MCF 10A (cell line): Measurements from ENCODE around the gene VPS26B. TPM values are rescaled to one million over a fixed set of nuclear protein-coding genes. Genes with fewer than 3 reads are reported as not detected.

Experiments
- BruUV-seq: library from RNA; stranded (reverse); fragments of 400-500 nt; replicated peaks from 2 replicates; lab custom pipeline; 2021; lab: Mats Ljungman, UMichigan
- CTCF ChIA-PET: fragments of 300-600 bp; sonication (Branson Sonifier 250); formaldehyde crosslinking; extraction: SDS; loops from one replicate; lab custom pipeline; 2021; ENCODE audit warnings: antibody characterized with exemption, inconsistent platforms; lab: Yijun Ruan, JAX
- POLR2A ChIA-PET: fragments of 300-600, 350-650 bp; sonication (Branson Sonifier 250); formaldehyde crosslinking; extraction: SDS; loops from one replicate; lab custom pipeline; 2020; ENCODE audit warnings: antibody characterized with exemption, inconsistent platforms; lab: Yijun Ruan, JAX
- DNase-seq: peaks from one replicate; pipeline ENCODE4 v3.0.0-alpha.2; 2018; ENCODE audit not compliant: unreplicated experiment
- H3K27ac Mint-ChIP-seq: one replicate; pipeline ENCODE4 v1.8.0; 2022; ENCODE audit warnings: mild to moderate bottlenecking, low read depth, mixed read lengths; ENCODE audit not compliant: unreplicated experiment
- H3K27me3 Mint-ChIP-seq: one replicate; pipeline ENCODE4 v1.8.0; 2022; ENCODE audit warnings: mixed read lengths; ENCODE audit not compliant: insufficient read depth, unreplicated experiment
- H3K36me3 Mint-ChIP-seq: one replicate; pipeline ENCODE4 v1.8.0; 2022; ENCODE audit warnings: mild to moderate bottlenecking, moderate library complexity, mixed read lengths; ENCODE audit not compliant: insufficient read depth, unreplicated experiment
- H3K4me1 Mint-ChIP-seq: one replicate; pipeline ENCODE4 v1.8.0; 2022; ENCODE audit warnings: mixed read lengths; ENCODE audit not compliant: insufficient read depth, unreplicated experiment
- H3K4me3 Mint-ChIP-seq: one replicate; pipeline ENCODE4 v1.8.0; 2022; ENCODE audit warnings: mild to moderate bottlenecking, moderate library complexity, mixed read lengths; ENCODE audit not compliant: unreplicated experiment
- H3K9me3 Mint-ChIP-seq: one replicate; pipeline ENCODE4 v1.8.0; 2022; ENCODE audit warnings: mixed read lengths; ENCODE audit not compliant: unreplicated experiment
- CTCF ChIP-seq: fragments of 200-600 bp; IDR thresholded peaks from one replicate; pipeline ENCODE4 v1.8.0; 2022; ENCODE audit warnings: antibody characterized with exemption, mild to moderate bottlenecking; ENCODE audit not compliant: unreplicated experiment
- intact Hi-C: fragments of 100-400 bp; cut with micrococcal nuclease; formaldehyde crosslinking; loops from 2 replicates; pipeline ENCODE4 v1.14.1; 2022
- total RNA-seq: library from RNA; stranded (reverse); gene quantifications from 2 replicates; pipeline ENCODE4 v1.2.3, GENCODE V29; 2022

The VPS26B gene
- total RNA-seq, 1 experiment from 2014 or later: 45.2 TPM

DNA sequence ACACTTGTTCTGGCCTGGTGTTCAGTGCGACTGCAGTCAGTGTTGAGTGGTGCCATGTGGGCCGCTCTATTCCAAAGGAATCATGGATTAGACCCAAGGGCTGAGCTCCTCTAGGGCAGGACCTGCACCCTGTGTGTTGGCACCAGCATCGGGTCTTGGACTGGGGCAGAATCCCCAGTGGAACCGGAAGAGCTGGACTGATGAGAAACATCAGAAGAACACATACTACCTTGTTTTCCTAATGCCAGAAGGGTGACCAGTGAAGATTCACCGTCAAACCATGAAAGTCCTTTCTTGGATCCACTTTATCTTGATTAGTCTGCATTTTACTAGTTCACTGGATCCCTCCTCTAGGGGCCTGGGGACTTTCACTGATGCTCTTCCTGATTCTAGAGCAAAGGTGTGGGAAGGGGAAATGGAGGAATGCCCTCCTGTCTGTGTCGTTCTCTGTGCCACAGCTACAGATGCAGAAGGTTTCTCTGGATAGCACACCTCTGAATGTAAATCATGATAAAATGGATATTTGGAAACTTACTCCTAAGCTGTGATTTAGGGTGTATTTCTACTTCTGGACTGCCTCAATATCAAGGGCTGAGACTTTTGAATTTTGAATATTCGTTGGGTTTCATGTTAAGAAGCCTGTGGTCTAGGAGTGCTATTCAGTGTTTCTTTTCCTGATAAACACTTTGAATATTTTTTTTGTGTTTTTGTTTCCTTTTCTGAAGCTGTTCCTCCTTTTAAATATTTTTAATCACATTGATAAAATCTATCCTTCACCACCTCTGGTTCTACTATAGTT lies 40.7 kb downstream of the VPS26B start:
- Mint-ChIP-seq H3K27ac (no peak overlapping the region), H3K36me3 (peaks cover 24% of the 10 kb centered on the region), H3K27me3 (no peaks in the 10 kb centered on the region), H3K9me3 (no peaks in the 10 kb centered on the region), H3K4me1 (peaks cover 17% of the 10 kb centered on the region), H3K4me3 (no peak overlapping the region)
- ChIA-PET CTCF (interaction anchor here (0.6 to 2.4 kb wide), 5 partner anchors 9 to 54 kb away, joined by 3 to 9 read pairs (median 3); partner anchors contain the start of gene ACAD8), POLR2A (interaction anchor here (0.9 kb wide), 1 partner anchor 11 kb away, joined by 5 read pairs; the partner anchor contains the start of gene ACAD8)
- intact Hi-C loops: no loop called here
- BruUV-seq: no TSS peak
- DNase-seq: no peak
- no peak for TF ChIP-seq CTCF

DNA sequence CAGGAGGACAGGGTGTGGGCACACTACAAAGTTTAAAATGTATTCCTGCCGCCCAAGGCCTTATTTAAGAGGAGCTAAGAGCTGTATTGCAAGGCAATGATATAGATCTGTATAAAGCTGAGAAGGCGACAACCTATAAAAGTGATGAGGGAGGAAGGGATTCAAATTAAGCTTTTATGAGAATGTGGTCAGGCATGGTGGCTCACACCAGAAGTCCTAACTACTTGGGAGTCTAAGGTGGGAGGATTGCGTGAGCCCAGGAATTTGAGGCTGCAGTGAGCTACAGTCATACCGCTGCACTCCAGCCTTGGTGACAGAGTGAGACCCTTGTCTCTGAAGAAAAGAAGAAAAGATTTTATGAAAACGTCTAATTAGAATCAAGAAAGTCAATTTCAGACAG lies 42.0 kb downstream of the VPS26B start:
- H3K27ac Mint-ChIP-seq: peak overlapping the region; percentile 76
- no peaks in the 10 kb centered on the region for H3K9me3 Mint-ChIP-seq
- BruUV-seq: no TSS peak
- H3K4me1 Mint-ChIP-seq: peaks cover 22% of the 10 kb centered on the region
- intact Hi-C loops: no loop called here
- peak overlapping the region; percentile 7 for H3K4me3 Mint-ChIP-seq
- H3K27me3 Mint-ChIP-seq: no peaks in the 10 kb centered on the region
- DNase-seq: no peak
- ChIA-PET CTCF (interaction anchor here (0.6 to 2.4 kb wide), 5 partner anchors 10 to 319 kb away, joined by 3 to 9 read pairs (median 4); partner anchors contain the start of gene ACAD8), POLR2A (interaction anchor here (1.1 to 1.4 kb wide), 3 partner anchors 13 to 42 kb away, joined by 3 to 6 read pairs (median 5); partner anchors contain the start of genes ACAD8, NCAPD3, THYN1 and VPS26B)
- H3K36me3 Mint-ChIP-seq: peaks cover 14% of the 10 kb centered on the region
- TF ChIP-seq CTCF: no peak

GRCh38 chr11:134266841-134267251 lies 42.4 kb downstream of the VPS26B start:
- BruUV-seq: no TSS peak

More at GRCh38 chr11:134266841-134267251, 42.4 kb downstream of the VPS26B start:
- peak; percentile 88 for DNase-seq
- Mint-ChIP-seq H3K9me3 (no peaks in the 10 kb centered on the region), H3K36me3 (peaks cover 14% of the 10 kb centered on the region), H3K27me3 (no peaks in the 10 kb centered on the region), H3K27ac (peak overlapping the region; percentile 76), H3K4me1 (peaks cover 22% of the 10 kb centered on the region), H3K4me3 (peak overlapping the region; percentile 7)
- intact Hi-C loops: no loop called here
- ChIA-PET POLR2A (interaction anchor here (1.1 to 1.4 kb wide), 3 partner anchors 13 to 43 kb away, joined by 3 to 6 read pairs (median 5); partner anchors contain the start of genes ACAD8, NCAPD3, THYN1 and VPS26B), CTCF (interaction anchor here (0.6 to 2.4 kb wide), 5 partner anchors 11 to 319 kb away, joined by 3 to 9 read pairs (median 4); partner anchors contain the start of gene ACAD8)
- no peak for TF ChIP-seq CTCF
